Activated CD4-positive, alpha-beta T cell treated with anti-CD3 and anti-CD28 coated beads for 36 hours (primary cell): ENCODE measurements around the gene AKR1E2. TPM values are rescaled to one million over a fixed set of nuclear protein-coding genes. Genes with fewer than 3 reads are reported as not detected.

Experiments used
- ATAC-seq: fragments of 200-7000 bp; cut with Tn5 transposase; one replicate; pipeline ENCODE4 v1.10.0; 2021; ENCODE audit warnings: mild to moderate bottlenecking, moderate library complexity
- CTCF ChIA-PET: fragments of 350-600 bp; sonication (Branson Sonifier 250); formaldehyde crosslinking; loops from one replicate; lab custom pipeline; 2021; ENCODE audit warnings: antibody characterized with exemption; lab: Charles Lee
- POLR2A ChIA-PET: fragments of 350-600 bp; sonication (Branson Sonifier 250); formaldehyde crosslinking; loops from one replicate; lab custom pipeline; 2021; ENCODE audit warnings: antibody characterized with exemption, inconsistent platforms; lab: Charles Lee
- DNase-seq: peaks from one replicate; pipeline ENCODE4 v3.0.0-alpha.2; 2020
- H3K27ac Mint-ChIP-seq: one replicate; pipeline ENCODE4 v1.8.0; 2021; ENCODE audit warnings: mixed read lengths
- H3K27me3 Mint-ChIP-seq: one replicate; pipeline ENCODE4 v1.8.0; 2021; ENCODE audit warnings: mixed read lengths
- H3K36me3 Mint-ChIP-seq: one replicate; pipeline ENCODE4 v1.8.0; 2021; ENCODE audit warnings: low read depth, mixed read lengths
- H3K4me1 Mint-ChIP-seq: one replicate; pipeline ENCODE4 v1.8.0; 2021; ENCODE audit warnings: mixed read lengths
- H3K4me3 Mint-ChIP-seq: one replicate; pipeline ENCODE4 v1.8.0; 2021; ENCODE audit warnings: mild to moderate bottlenecking, moderate library complexity, mixed read lengths
- H3K9me3 Mint-ChIP-seq: one replicate; pipeline ENCODE4 v1.8.0; 2021; ENCODE audit warnings: low read depth, mixed read lengths
- intact Hi-C, 2 experiments: fragments of 100-400 bp; cut with DNase I in 1 of 2; cut with micrococcal nuclease in 1 of 2; formaldehyde crosslinking; loops; one replicate each; pipeline versions ENCODE4 v1.14.2 to v1.15.1; 2022 to 2024; cut with DNase I, micrococcal nuclease
- total RNA-seq, 2 experiments: library from RNA; stranded (reverse); gene quantifications; one replicate each; pipeline ENCODE4 v1.2.3, GENCODE V29; 2021

AKR1E2 gene
- total RNA-seq, 2 experiments from 2014 or later = 9.8 to 13.4 TPM

GRCh38 chr10:4831091-4831490, 5.1 kb downstream of the AKR1E2 start:
- Mint-ChIP-seq H3K27me3 (no peaks in the 10 kb centered on the region), H3K9me3 (no peaks in the 10 kb centered on the region), H3K27ac (no peak overlapping the region), H3K36me3 (peaks cover 35% of the 10 kb centered on the region), H3K4me3 (no peak overlapping the region), H3K4me1 (peaks cover 52% of the 10 kb centered on the region)
- intact Hi-C loops = no loop called here
- ChIA-PET CTCF (interaction anchor here (1.0 to 3.0 kb wide), 4 partner anchors 13 to 18 kb away, joined by 3 to 16 read pairs (median 4); no protein-coding TSS in a partner anchor), POLR2A (no interaction called here)
- no peak for ATAC-seq
- peak; percentile 6 for DNase-seq

DNA sequence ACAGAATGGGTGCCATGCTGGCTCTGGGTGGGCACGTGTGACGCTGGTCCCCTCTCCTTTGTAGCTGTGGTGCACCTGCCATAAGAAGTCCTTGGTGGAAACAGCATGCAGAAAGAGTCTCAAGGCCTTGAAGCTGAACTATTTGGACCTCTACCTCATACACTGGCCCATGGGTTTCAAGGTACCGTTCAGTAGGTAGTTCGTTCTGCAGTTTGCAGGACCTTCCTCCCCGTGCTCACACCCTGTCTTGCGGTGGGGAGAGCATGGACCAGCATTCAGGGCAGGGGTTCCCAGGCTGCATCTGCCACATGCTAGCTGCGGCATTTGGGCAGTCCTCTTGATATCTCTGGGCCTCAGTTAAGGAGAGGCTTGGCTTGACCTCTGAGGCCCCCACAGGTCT, 7.3 kb downstream of the AKR1E2 start:
- Mint-ChIP-seq H3K9me3 (no peaks in the 10 kb centered on the region), H3K36me3 (peaks cover 41% of the 10 kb centered on the region), H3K27me3 (no peaks in the 10 kb centered on the region), H3K4me1 (peaks cover 50% of the 10 kb centered on the region), H3K27ac (no peak overlapping the region), H3K4me3 (no peak overlapping the region)
- no peak for DNase-seq
- intact Hi-C loops = no loop called here
- ChIA-PET CTCF (interaction anchor here (0.8 to 1.4 kb wide), 3 partner anchors 19 to 20 kb away, joined by 3 to 5 read pairs (median 5); no protein-coding TSS in a partner anchor), POLR2A (no interaction called here)
- ATAC-seq = no peak

GRCh38 chr10:4834898-4835405, 8.9 kb downstream of the AKR1E2 start:
- Mint-ChIP-seq H3K4me3 (no peak overlapping the region), H3K36me3 (peaks cover 44% of the 10 kb centered on the region), H3K9me3 (no peaks in the 10 kb centered on the region), H3K27me3 (no peaks in the 10 kb centered on the region), H3K4me1 (peaks cover 46% of the 10 kb centered on the region), H3K27ac (no peak overlapping the region)
- CTCF ChIA-PET = interaction anchor here (1.4 to 7.4 kb wide), 3 partner anchors 14 to 20 kb away, joined by 5 to 46 read pairs (median 7); no protein-coding TSS in a partner anchor
- no peak for DNase-seq
- intact Hi-C loops = no loop called here
- POLR2A ChIA-PET = no interaction called here
- ATAC-seq = no peak

DNA sequence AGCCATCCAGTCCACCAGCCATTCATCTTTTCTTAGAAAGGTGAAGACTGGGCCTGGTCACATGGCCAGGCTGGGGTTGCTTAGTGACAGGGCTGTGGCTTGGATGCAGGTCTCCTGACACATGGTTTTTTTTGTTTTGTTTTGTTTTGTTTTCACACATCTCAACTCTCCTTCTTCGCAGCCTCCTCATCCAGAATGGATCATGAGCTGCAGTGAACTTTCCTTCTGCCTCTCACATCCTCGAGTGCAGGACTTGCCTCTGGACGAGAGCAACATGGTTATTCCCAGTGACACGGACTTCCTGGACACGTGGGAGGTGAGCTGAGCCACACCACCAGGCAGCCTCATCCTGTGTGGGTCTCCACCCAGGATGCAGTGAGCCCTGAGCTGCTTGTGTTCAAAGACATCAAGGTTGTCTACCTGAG, 9.5 kb downstream of the AKR1E2 start:
- CTCF ChIA-PET = interaction anchor here (0.7 to 7.4 kb wide), 4 partner anchors 14 to 1151 kb away, joined by 3 to 46 read pairs (median 6); no protein-coding TSS in a partner anchor
- no peaks in the 10 kb centered on the region for H3K9me3 Mint-ChIP-seq
- peaks cover 42% of the 10 kb centered on the region for H3K36me3 Mint-ChIP-seq
- POLR2A ChIA-PET = no interaction called here
- no peak overlapping the region for H3K4me3 Mint-ChIP-seq
- DNase-seq (peak; percentile 53), ATAC-seq (peak; percentile 78)
- peak overlapping the region; percentile 66 for H3K27ac Mint-ChIP-seq
- H3K27me3 Mint-ChIP-seq = no peaks in the 10 kb centered on the region
- peaks cover 42% of the 10 kb centered on the region for H3K4me1 Mint-ChIP-seq
- intact Hi-C loops = no loop called here

DNA sequence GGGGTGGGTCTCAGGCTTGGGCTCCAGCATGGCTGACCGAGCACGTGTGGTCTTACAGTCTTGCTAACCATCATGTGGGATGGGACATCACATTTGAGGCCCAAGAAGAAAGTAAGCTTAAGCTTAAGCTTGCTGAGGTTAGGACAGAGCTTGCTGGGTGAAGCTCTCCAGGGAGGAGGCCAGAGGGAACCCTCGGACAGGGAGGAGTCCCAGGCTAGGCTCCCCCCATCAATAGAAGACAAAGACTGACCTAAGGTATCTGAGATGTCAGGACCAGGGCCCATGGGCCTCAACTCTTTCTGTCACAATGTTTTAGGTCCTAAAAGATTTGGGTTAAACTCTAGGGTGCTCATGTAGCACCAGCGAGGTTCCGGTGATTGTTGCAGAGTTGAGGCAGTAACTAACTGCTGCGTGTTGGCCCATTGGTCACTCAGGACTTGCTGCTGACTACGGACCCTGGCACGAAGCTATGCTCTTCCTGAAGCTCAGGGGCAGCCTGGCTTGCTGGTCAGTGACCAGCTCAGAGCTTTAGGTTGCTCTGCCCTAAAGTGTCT, 10.5 kb downstream of the AKR1E2 start:
- peak overlapping the region; percentile 21 for H3K27ac Mint-ChIP-seq
- CTCF ChIA-PET = interaction anchor here (0.7 to 7.4 kb wide), 9 partner anchors 8 to 1150 kb away, joined by 3 to 46 read pairs (median 6); no protein-coding TSS in a partner anchor

GRCh38 chr10:4837551-4837950, 11.5 kb downstream of the AKR1E2 start:
- Mint-ChIP-seq H3K4me1 (peaks cover 27% of the 10 kb centered on the region), H3K27me3 (no peaks in the 10 kb centered on the region), H3K9me3 (no peaks in the 10 kb centered on the region), H3K27ac (no peak overlapping the region), H3K4me3 (no peak overlapping the region), H3K36me3 (peaks cover 31% of the 10 kb centered on the region)
- DNase-seq (no peak), ATAC-seq (no peak)
- intact Hi-C loops = no loop called here
- POLR2A ChIA-PET = interaction anchor here (0.6 kb wide), 1 partner anchor 14 kb away, joined by 3 read pairs; no protein-coding TSS in a partner anchor
- CTCF ChIA-PET = interaction anchor here (0.8 to 7.4 kb wide), 7 partner anchors 9 to 610 kb away, joined by 3 to 46 read pairs (median 6); no protein-coding TSS in a partner anchor

More for the DNA sequence above, 10.5 kb downstream of the AKR1E2 start:
- no peak overlapping the region for H3K4me3 Mint-ChIP-seq
- DNase-seq (no peak), ATAC-seq (no peak)
- H3K9me3 Mint-ChIP-seq = no peaks in the 10 kb centered on the region
- peaks cover 32% of the 10 kb centered on the region for H3K4me1 Mint-ChIP-seq
- H3K27me3 Mint-ChIP-seq = no peaks in the 10 kb centered on the region
- intact Hi-C loops = no loop called here
- H3K36me3 Mint-ChIP-seq = peaks cover 38% of the 10 kb centered on the region
- POLR2A ChIA-PET = no interaction called here

DNA sequence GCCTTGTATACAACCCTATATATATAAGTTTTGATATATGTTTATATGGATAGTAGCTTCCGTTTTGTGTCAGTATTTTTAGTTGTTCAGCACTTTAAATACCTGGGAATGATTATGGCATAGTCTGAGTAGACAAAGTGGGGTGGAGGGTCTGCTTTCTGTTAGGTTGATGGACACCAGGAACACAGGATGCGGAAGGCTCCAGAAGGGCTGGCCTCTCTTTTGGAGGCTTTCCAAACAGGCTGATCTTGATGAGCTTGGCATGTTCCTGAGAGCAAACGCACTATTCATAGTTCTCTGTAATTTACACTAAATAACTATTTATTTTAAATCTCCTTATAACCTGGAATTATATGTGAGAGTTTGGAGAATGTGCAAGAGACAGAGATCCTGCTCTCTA, 12.7 kb downstream of the AKR1E2 start:
- no peak overlapping the region for H3K4me3 Mint-ChIP-seq
- DNase-seq (no peak), ATAC-seq (no peak)
- no peaks in the 10 kb centered on the region for H3K27me3 Mint-ChIP-seq
- CTCF ChIA-PET = interaction anchor here (0.6 to 7.4 kb wide), 8 partner anchors 9 to 616 kb away, joined by 3 to 46 read pairs (median 4); no protein-coding TSS in a partner anchor
- no peaks in the 10 kb centered on the region for H3K9me3 Mint-ChIP-seq
- intact Hi-C loops = no loop called here
- POLR2A ChIA-PET = no interaction called here
- H3K27ac Mint-ChIP-seq = no peak overlapping the region
- peaks cover 27% of the 10 kb centered on the region for H3K4me1 Mint-ChIP-seq
- H3K36me3 Mint-ChIP-seq = peaks cover 23% of the 10 kb centered on the region

DNA sequence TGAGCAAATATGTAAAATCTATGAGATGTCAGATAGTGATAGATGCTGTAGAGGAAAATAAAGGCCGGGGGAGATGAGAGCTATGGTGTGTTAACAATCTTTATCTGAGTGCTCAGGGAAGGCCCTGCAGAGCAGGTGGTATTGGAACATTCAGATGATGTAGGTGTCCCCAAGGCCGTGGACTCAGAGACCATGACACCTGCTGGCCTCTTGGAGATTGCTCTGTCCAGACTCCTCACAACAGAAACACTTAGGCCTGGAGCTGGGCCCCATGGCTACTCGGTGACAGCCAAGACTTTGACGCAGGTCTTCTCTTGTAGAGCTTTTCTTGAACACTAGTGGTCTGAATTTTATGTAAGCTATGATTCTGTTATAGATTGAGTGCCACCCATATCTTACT, 13.3 kb downstream of the AKR1E2 start:
- H3K9me3 Mint-ChIP-seq = no peaks in the 10 kb centered on the region
- H3K4me1 Mint-ChIP-seq = peaks cover 25% of the 10 kb centered on the region
- intact Hi-C loops = no loop called here
- POLR2A ChIA-PET = no interaction called here
- no peak overlapping the region for H3K4me3 Mint-ChIP-seq
- no peak for ATAC-seq
- peaks cover 25% of the 10 kb centered on the region for H3K36me3 Mint-ChIP-seq
- CTCF ChIA-PET = interaction anchor here (0.6 to 7.4 kb wide), 4 partner anchors 9 to 615 kb away, joined by 3 to 46 read pairs (median 4); no protein-coding TSS in a partner anchor
- no peak overlapping the region for H3K27ac Mint-ChIP-seq
- DNase-seq = no peak
- H3K27me3 Mint-ChIP-seq = no peaks in the 10 kb centered on the region

DNA sequence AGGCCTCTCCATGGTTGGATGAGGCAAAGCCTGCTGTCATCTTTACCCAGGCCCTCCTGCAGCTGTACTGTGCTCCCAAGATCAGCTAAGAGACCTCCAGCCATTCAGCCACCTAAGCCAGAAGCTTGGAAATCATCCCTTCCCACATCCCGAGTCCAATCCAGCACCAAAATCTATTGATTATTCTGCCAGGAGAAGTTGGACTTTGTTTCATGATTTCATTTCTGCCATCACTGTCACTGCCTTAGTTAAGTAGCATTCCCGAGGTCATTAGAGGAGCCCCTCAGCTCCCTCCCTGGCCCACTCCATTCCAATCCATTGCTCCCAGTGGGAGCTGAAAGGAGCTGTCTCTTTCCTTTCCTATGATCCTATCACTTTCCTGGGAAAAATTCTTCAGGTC, 14.1 kb downstream of the AKR1E2 start:
- Mint-ChIP-seq H3K4me1 (peaks cover 17% of the 10 kb centered on the region), H3K36me3 (peaks cover 24% of the 10 kb centered on the region), H3K4me3 (no peak overlapping the region), H3K9me3 (no peaks in the 10 kb centered on the region), H3K27me3 (no peaks in the 10 kb centered on the region), H3K27ac (no peak overlapping the region)
- DNase-seq = no peak
- intact Hi-C loops = loop anchor here in 1 of 2 experiments (10.0 kb wide), 1 partner anchor 785 kb away; no protein-coding TSS in a partner anchor
- no peak for ATAC-seq
- CTCF ChIA-PET = interaction anchor here (0.9 to 7.4 kb wide), 3 partner anchors 9 to 534 kb away, joined by 3 to 46 read pairs (median 3); no protein-coding TSS in a partner anchor
- POLR2A ChIA-PET = no interaction called here

DNA sequence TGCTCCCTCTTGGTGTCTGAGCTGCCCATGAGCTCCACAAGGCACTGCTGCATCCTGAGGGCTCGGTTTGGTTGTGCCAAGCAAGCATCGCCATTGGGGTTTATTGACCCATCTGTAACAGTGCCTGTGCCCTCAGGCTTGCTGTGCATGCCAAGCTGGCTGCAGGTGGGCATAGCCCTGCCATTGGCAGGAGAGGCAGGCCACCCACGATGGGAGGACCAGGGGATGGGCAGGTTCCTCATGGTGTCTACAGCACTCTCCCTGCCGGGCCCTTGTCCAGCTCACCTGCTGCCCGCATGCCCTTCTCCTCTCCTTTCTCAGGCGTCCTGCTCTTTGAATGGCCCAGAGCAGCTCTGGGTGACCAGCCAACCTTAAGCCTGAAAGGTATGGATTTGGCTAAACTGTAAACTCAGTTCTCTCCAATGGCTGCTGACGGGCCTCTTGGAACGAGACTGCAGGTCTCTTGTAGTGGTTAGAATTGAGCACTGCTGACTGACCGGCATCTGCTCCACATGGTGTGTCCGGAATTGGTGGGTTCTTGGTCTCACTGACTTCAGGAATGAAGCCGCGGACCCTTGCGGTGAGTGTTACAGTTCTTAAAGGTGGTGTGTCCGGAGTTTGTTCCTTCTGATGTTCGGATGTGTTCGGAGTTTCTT, 17.6 kb downstream of the AKR1E2 start:
- ChIA-PET POLR2A (interaction anchor here (0.6 kb wide), 1 partner anchor 1007 kb away, joined by 4 read pairs; no protein-coding TSS in a partner anchor), CTCF (interaction anchor here (0.6 to 1.0 kb wide), 2 partner anchors 9 to 12 kb away, joined by 4 read pairs; no protein-coding TSS in a partner anchor)
- Mint-ChIP-seq H3K27ac (no peak overlapping the region), H3K9me3 (no peaks in the 10 kb centered on the region), H3K4me3 (no peak overlapping the region), H3K4me1 (no peaks in the 10 kb centered on the region), H3K36me3 (peaks cover 14% of the 10 kb centered on the region), H3K27me3 (no peaks in the 10 kb centered on the region)
- DNase-seq (no peak), ATAC-seq (no peak)
- intact Hi-C loops = loop anchor here in 1 of 2 experiments (10.0 kb wide), 1 partner anchor 781 kb away; no protein-coding TSS in a partner anchor

DNA sequence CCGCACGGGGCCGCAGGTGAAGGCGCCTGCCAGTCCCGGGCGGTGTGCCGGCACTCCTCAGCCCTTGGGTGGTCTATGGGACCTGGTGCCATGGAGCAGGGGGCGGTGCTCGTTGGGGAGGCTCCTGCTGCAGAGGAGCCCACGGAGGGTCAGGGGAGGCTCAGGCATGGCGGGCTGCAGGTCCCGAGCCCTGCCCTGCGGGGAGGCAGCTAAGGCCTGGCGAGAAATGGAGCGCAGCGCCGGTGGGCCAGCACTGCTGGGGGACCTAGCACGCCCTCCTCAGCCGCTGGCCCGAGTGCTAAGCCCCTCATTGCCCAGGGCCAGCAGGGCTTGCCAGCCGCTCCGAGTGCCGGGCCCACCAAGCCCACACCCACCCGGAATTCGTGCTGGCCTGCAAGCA, 18.9 kb downstream of the AKR1E2 start:
- Mint-ChIP-seq H3K4me3 (no peak overlapping the region), H3K27ac (no peak overlapping the region), H3K4me1 (peaks cover 9% of the 10 kb centered on the region), H3K27me3 (no peaks in the 10 kb centered on the region), H3K9me3 (no peaks in the 10 kb centered on the region), H3K36me3 (peaks cover 13% of the 10 kb centered on the region)
- POLR2A ChIA-PET = interaction anchor here (0.6 kb wide), 1 partner anchor 17 kb away, joined by 6 read pairs; no protein-coding TSS in a partner anchor
- ATAC-seq (no peak), DNase-seq (no peak)
- CTCF ChIA-PET = interaction anchor here (1.0 kb wide), 1 partner anchor 13 kb away, joined by 4 read pairs; no protein-coding TSS in a partner anchor
- intact Hi-C loops = loop anchor here in 1 of 2 experiments (10.0 kb wide), 1 partner anchor 780 kb away; no protein-coding TSS in a partner anchor
